NB4 (cell line): Measurements from ENCODE around the gene NDUFB11.

Experiments
- CTCF ChIP-seq: IDR thresholded peaks from one replicate; pipeline ENCODE4 v1.5.1; 2012; ENCODE audit warnings: low read depth, low read length
- MAX ChIP-seq: IDR thresholded peaks from 2 replicates; pipeline ENCODE4 v1.6.1; 2011; ENCODE audit warnings: low read depth, low read length
- POLR2A ChIP-seq: IDR thresholded peaks from 2 replicates; pipeline ENCODE4 v1.6.1; 2011; ENCODE audit warnings: mild to moderate bottlenecking; ENCODE audit not compliant: insufficient read length; ENCODE audit errors: extremely low read depth

- TF ChIP-seq CTCF (no peak), POLR2A (no peak), MAX (no peak)
Observed at GRCh38 chrX:47112316-47112954, 32.1 kb downstream of the NDUFB11 start.
